ENCODE results near the gene KCNQ1. TPM values are rescaled to one million over a fixed set of nuclear protein-coding genes. Genes with fewer than 3 reads are reported as not detected.

KCNQ1 gene
- total RNA-seq, 1 experiment from 2014 or later: 2.3 TPM

DNA sequence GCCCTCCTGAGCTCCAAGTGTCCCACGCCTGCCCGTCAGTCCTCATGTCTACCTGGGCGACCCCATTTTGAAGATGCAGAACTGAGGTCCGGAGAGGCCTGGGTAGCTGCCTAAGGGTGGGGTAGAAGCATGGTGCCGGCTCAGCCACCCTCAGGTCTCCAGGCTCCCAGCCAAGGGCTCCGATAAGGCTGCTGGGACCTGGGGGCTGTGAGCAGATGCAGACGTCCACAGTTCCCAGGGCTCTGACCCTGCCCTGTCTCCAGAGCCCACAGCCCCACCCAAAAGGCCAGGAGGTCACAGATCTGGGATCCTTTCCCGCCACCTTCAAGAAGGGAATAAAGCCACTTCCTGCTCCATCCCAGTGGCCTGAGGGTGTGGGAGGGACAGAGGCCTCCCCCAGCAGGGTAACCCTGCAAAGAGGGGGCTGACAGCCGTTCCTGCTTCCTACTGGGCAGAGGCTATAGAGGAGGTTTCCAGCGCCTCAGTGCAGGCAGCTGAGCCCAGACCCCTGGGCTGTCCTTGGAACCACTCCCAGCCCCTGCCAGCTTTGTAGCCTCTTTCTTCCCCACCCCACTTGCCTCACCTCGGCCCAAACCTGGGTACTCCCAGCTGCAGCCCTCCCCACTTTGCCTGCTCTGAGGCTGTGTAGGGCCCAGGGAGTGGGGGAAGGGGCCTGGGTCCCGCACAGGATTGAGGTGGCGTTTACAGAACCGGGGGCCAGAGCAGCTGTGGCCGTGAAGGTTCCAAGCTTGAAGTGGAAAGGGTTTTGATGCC is 355.3 kb downstream of the KCNQ1 start:
- Histone ChIP-seq H3K27me3 (ENCODE audit: insufficient read depth, low read length) (no peaks in the 10 kb centered on the region; the same call in 1 of the 2 replicates), H2BK15ac (ENCODE audit: low read depth, low read length) (no peak overlapping the region), H3K14ac (ENCODE audit: insufficient read depth, low read length) (no peak overlapping the region; the same call in 1 of the 2 replicates), H3K27ac (ENCODE audit: insufficient read length, low read depth, low read length) (no peak overlapping the region), H2BK5ac (ENCODE audit: insufficient read length, low read length) (no peak overlapping the region), H3K4me1 (ENCODE audit: insufficient read depth, low read length) (no peaks in the 10 kb centered on the region), H3T11ph (ENCODE audit: low read length) (no peak overlapping the region), H3K9ac (ENCODE audit: extremely low read depth, insufficient read length, low read length) (no peak overlapping the region), H4K5ac (ENCODE audit: insufficient read length, low read depth, low read length) (no peak overlapping the region), H4K8ac (replicated peaks; ENCODE audit: insufficient read length, low read depth, low read length) (no peak overlapping the region), H2BK20ac (ENCODE audit: low read depth, low read length, poor library complexity, severe bottlenecking) (no peak overlapping the region), H3K79me2 (ENCODE audit: insufficient read depth, low read length) (no peaks in the 10 kb centered on the region), H2BK12ac (ENCODE audit: insufficient read length, low read depth, low read length) (no peak overlapping the region), H3K56ac (ENCODE audit: insufficient read length, low read depth, low read length) (no peak overlapping the region), H3K23ac (ENCODE audit: insufficient read length, low read depth, low read length) (no peak overlapping the region), H3K23me2 (ENCODE audit: insufficient read length, low read depth, low read length, poor library complexity, severe bottlenecking) (no peaks in the 10 kb centered on the region), H3K18ac (ENCODE audit: insufficient read length, low read depth, low read length) (no peak overlapping the region), H3K4me2 (ENCODE audit: insufficient read depth, insufficient read length, low read length) (no peak overlapping the region), H2AFZ (ENCODE audit: low read length) (no peak overlapping the region), H4K91ac (ENCODE audit: insufficient read length, low read depth, low read length) (no peak overlapping the region), H3K79me1 (ENCODE audit: insufficient read depth, low read depth, low read length, poor library complexity, severe bottlenecking) (no peaks in the 10 kb centered on the region), H3K4ac (ENCODE audit: low read depth, low read length) (no peak overlapping the region), H2BK120ac (ENCODE audit: low read depth, low read length, poor library complexity, severe bottlenecking) (no peak overlapping the region), H2AK5ac (ENCODE audit: insufficient read length, low read length) (no peak overlapping the region), H3K9me3 (ENCODE audit: control insufficient read depth, low read depth, low read length) (no peaks in the 10 kb centered on the region), H4K20me1 (ENCODE audit: control insufficient read depth, insufficient read depth, insufficient read length) (no peaks in the 10 kb centered on the region)
- Mint-ChIP-seq H3K4me1 (peaks cover 3 to 4% of the 10 kb centered on the region in 2 experiments; a peak in 2 of 4 replicates), H3K4me3 (no peak overlapping the region), H3K36me3 (ENCODE audit: insufficient read depth in 1 of 3, low read depth in 3 of 3) (peaks cover 0 to 9% (median 6%) of the 10 kb centered on the region in 3 experiments; a peak in 5 of 7 replicates), H3K27ac (no peak overlapping the region), H3K9me3 (peaks cover 9 to 10% of the 10 kb centered on the region in 2 experiments), H3K27me3 (ENCODE audit: low read depth) (peaks cover 87% of the 10 kb centered on the region)
- WGBS (ENCODE audit: extremely low coverage, insufficient read length, low lambda C conversion rate): no CpG with 5 or more reads among the region's 15 CpGs
- peak; percentile 24 for DNase-seq
- TF ChIP-seq, protein P1, sequence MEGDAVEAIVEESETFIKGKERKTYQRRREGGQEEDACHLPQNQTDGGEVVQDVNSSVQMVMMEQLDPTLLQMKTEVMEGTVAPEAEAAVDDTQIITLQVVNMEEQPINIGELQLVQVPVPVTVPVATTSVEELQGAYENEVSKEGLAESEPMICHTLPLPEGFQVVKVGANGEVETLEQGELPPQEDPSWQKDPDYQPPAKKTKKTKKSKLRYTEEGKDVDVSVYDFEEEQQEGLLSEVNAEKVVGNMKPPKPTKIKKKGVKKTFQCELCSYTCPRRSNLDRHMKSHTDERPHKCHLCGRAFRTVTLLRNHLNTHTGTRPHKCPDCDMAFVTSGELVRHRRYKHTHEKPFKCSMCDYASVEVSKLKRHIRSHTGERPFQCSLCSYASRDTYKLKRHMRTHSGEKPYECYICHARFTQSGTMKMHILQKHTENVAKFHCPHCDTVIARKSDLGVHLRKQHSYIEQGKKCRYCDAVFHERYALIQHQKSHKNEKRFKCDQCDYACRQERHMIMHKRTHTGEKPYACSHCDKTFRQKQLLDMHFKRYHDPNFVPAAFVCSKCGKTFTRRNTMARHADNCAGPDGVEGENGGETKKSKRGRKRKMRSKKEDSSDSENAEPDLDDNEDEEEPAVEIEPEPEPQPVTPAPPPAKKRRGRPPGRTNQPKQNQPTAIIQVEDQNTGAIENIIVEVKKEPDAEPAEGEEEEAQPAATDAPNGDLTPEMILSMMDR (conservative IDR thresholded peaks at IDR 0.05): no peak

Data from H9 (cell line).